Pancreas (tissue), 10 donors: ENCODE data around the gene TFIP11. TPM values are rescaled to one million over a fixed set of nuclear protein-coding genes. Genes with fewer than 3 reads are reported as not detected.

Source experiments
- ATAC-seq, 4 donors: fragments of 200-7000 bp; cut with Tn5 transposase; one replicate each; pipeline versions ENCODE4 v1.8.0 to v1.9.1; 2020; ENCODE audit warnings: mild to moderate bottlenecking in 4 of 4, moderate library complexity in 4 of 4
- DNase-seq, 6 donors: peaks; one replicate each; pipeline ENCODE4 v3.0.0-alpha.2; 2020
- FAIRE-seq: peaks from 2 replicates; lab custom pipeline; 2012; peaks lifted over from hg19 to GRCh38; lab: Jason Lieb, UNC
- H3K27ac ChIP-seq, 4 donors: fragments of 200-600 bp; sonication (generic); 1 replicate in 3 of 4; 2 replicates in 1 of 4; pipeline versions ENCODE4 v1.5.0 to v1.8.0; 2020
- H3K27me3 ChIP-seq, 4 donors: fragments of 200-600 bp; one replicate each; pipeline ENCODE4 v1.8.0; 2021
- H3K36me3 ChIP-seq, 3 donors: fragments of 200-600 bp; sonication (generic) in 1 of 3; one replicate each; pipeline versions ENCODE4 v1.5.0 to v1.8.0; 2020 to 2021
- H3K4me1 ChIP-seq, 3 donors: fragments of 200-600 bp; one replicate each; pipeline ENCODE4 v1.8.0; 2021
- H3K4me3 ChIP-seq, 4 donors: fragments of 200-600 bp; sonication (generic) in 2 of 4; one replicate each; pipeline versions ENCODE4 v1.5.0 to v1.8.0; 2020 to 2021
- H3K9me3 ChIP-seq, 4 donors: fragments of 200-600 bp; one replicate each; pipeline ENCODE4 v1.8.0; 2021
- CTCF ChIP-seq, 4 donors: fragments of 200-600 bp; sonication (generic) in 3 of 4; IDR thresholded peaks; one replicate each; pipeline versions ENCODE4 v1.5.0 to v1.8.0; 2021; ENCODE audit warnings: antibody characterized with exemption in 4 of 4
- WGBS, 2 donors: extraction: QIAGEN DNeasy Blood & Tissue Kit; methylation state at CpG; one replicate each; pipeline ENCODE4 v1.1.7; 2013; 5-methylcytosine and 5-hydroxymethylcytosine counted together
- intact Hi-C, 3 donors: fragments of 100-400 bp; cut with DNase I; formaldehyde crosslinking; loops; one replicate each; pipeline versions ENCODE4 v1.11.1 to v1.14.2; 2022
- microRNA-seq, 2 donors: library from miRNA; unstranded; fragments of <30 nt; microRNA quantifications; one replicate each; pipeline versions ENCODE4 to v1.1.0, GENCODE V29; 2019 to 2020
- polyA plus RNA-seq, 2 donors: library from polyadenylated mRNA; stranded (reverse); fragments of 200-250 nt; gene quantifications; one replicate each; pipeline ENCODE4 v1.2.3, GENCODE V29; 2013
- total RNA-seq, 6 donors: library from RNA; stranded (reverse); fragmentation: NEBNext Ultra II Directional in 4 of 6; extraction: Animal tissue kit (Norgen Biotek cat#: 25700) in 4 of 6; gene quantifications; one replicate each; pipeline versions ENCODE4 v1.2.1 to v1.2.4, GENCODE V29; 2021 to 2023
- donor health status: healthy with polysubstance abuse.
- donor health status: DM: no; HTN: no; CAD: no; lungs with moderate emphysema.
- donor health status: DM: no; HTN: no; CAD: no.
- donor health status: control.
- donor health status: control.
- donor health status: Bipolar disorder and iron deficiency.
- donor health status: DM: yes; HTN: yes; CAD: no.
- donor health status: DM: no; HTN: no; CAD: no.
- donor health status: DM: no; HTN: no; CAD: no.
- donor health status: DM: yes; HTN: yes; CAD: no.

TFIP11 gene
- total and polyA plus RNA-seq, 8 donors: 11.0 to 26.7 (median 17.6) TPM

DNA sequence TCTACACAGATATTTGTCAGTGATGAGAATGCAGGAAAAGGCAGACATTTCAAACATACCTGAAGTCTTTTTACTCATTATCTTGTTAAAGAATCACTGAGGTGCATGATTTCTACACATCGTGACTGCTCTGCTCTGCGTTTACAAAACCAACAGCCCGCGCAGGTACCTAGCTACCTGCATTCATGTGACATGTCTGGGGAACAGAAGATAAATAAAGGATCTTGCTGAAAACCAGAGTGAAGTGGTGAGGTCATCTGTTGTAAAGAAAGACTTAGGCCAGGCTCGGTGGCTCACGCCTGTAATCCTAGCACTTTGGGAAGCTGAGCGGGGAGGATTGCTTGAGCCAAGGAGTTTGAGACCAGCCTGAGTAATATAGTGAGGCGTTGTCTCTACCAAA, 67.5 kb downstream of the TFIP11 start:
- no peak for DNase-seq
- intact Hi-C loops: no loop called here
- FAIRE-seq: no peak
- TF ChIP-seq CTCF (IDR thresholded peaks at IDR 0.05): no peak
- H3K27ac ChIP-seq: no peak overlapping the region
- no peaks in the 10 kb centered on the region for H3K4me1 ChIP-seq
- ATAC-seq: peak in 2 of 4 donors; percentile 37 to 38
- no peaks in the 10 kb centered on the region for H3K36me3 ChIP-seq
- H3K4me3 ChIP-seq: no peak overlapping the region
- WGBS, 2 donors: 79 to 80% methylated on average over 8 of the region's 8 CpGs
- H3K9me3 ChIP-seq: no peaks in the 10 kb centered on the region
- H3K27me3 ChIP-seq: no peaks in the 10 kb centered on the region

- FAIRE-seq: no peak
Observed at GRCh38 chr22:26443901-26444690, 68.2 kb downstream of the TFIP11 start.

DNA sequence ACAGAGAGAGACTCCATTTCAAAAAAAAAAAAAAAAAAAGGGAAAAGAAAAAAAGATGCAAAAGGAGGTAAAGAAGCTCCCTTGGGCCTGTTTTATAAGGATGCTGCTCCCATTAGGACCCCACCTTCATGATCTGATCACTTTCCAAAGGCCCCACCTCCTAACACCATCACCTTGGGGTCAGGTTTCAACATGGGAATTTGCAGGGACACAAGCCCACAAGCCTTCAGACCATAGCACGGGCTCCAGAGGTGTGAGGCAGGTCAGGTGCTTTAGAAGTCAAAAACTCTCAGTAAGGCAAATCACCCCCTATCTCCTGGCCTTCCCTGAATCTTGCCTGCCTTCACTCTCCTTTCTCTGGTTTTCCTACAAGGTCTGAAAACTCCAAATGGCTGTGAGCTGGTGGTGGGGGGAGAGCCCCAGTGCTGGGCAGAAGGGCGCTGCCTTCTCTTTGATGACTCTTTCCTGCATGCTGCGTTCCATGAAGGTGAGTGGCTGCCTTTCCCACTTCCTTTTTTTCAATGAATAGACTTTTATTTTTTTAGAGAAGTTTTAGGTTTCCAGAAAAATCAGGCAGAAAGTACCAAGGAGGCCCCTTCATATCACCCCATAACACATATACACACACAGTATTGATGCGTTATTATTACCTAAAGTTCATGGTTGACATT, 70.1 kb downstream of the TFIP11 start:
- no peak for ATAC-seq
- intact Hi-C loops: no loop called here
- no peaks in the 10 kb centered on the region for H3K36me3 ChIP-seq
- no peak overlapping the region for H3K4me3 ChIP-seq
- no peaks in the 10 kb centered on the region for H3K4me1 ChIP-seq
- no peaks in the 10 kb centered on the region for H3K27me3 ChIP-seq
- no peak for FAIRE-seq
- H3K27ac ChIP-seq: no peak overlapping the region
- WGBS, 2 donors: 86 to 89% methylated on average over 4 of the region's 4 CpGs
- no peak for TF ChIP-seq CTCF (IDR thresholded peaks at IDR 0.05)
- DNase-seq: no peak
- no peaks in the 10 kb centered on the region for H3K9me3 ChIP-seq

More at GRCh38 chr22:26443901-26444690, 68.2 kb downstream of the TFIP11 start:
- H3K27me3 ChIP-seq: no peaks in the 10 kb centered on the region
- no peaks in the 10 kb centered on the region for H3K36me3 ChIP-seq
- no peaks in the 10 kb centered on the region for H3K9me3 ChIP-seq
- intact Hi-C loops: no loop called here
- no peaks in the 10 kb centered on the region for H3K4me1 ChIP-seq
- WGBS, 2 donors: 82 to 86% methylated on average over 16 of the region's 16 CpGs
- no peak for TF ChIP-seq CTCF (IDR thresholded peaks at IDR 0.05)
- H3K27ac ChIP-seq: no peak overlapping the region
- DNase-seq (no peak), ATAC-seq (no peak)
- no peak overlapping the region for H3K4me3 ChIP-seq

Small RNA genes lying within 50 kb of the gene (microRNA-seq; reads per million reads assigned to microRNA genes)
- gene MIR548J: 8.1 to 22.4 reads per million in 2 donors

Other genes starting within 250 kb of the TFIP11 start
- gene ASPHD2, start 83.2 kb downstream of the TFIP11 start, total RNA-seq: under 1 TPM; 0.14 to 0.75 (median 0.27) TPM
- under 1 TPM; 0.23 to 0.33 TPM for gene ASPHD2, start 83.2 kb downstream of the TFIP11 start, polyA plus RNA-seq
- 10 to 100 TPM; 14.4 to 24.7 (median 19.6) TPM for gene HPS4, start 28.7 kb downstream of the TFIP11 start, total RNA-seq
- gene HPS4, start 28.7 kb downstream of the TFIP11 start, polyA plus RNA-seq: 10 to 100 TPM; 20.5 to 29.5 TPM
- 10 to 100 TPM in 4 of 6 donors, 1 to 10 TPM in 2; 9.5 to 13.6 (median 10.8) TPM for gene SRRD, start 28.6 kb downstream of the TFIP11 start, total RNA-seq
- 10 to 100 TPM in 1 of 2 donors, 1 to 10 TPM in 1; 6.3 to 11.2 TPM for gene SRRD, start 28.6 kb downstream of the TFIP11 start, polyA plus RNA-seq
- 100 to 1,000 TPM; 156 to 534 (median 212) TPM for gene TPST2, start 77.7 kb upstream of the TFIP11 start, total RNA-seq
- gene TPST2, start 77.7 kb upstream of the TFIP11 start, polyA plus RNA-seq: 100 to 1,000 TPM in 1 of 2 donors, 10 to 100 TPM in 1; 91.4 to 135 TPM
- gene CRYBB1, start 105.6 kb upstream of the TFIP11 start, total RNA-seq: under 1 TPM in 3 of 6 donors, not detected in 3; 0.20 to 0.66 (median 0.34) TPM
- gene CRYBB1, start 105.6 kb upstream of the TFIP11 start, polyA plus RNA-seq: under 1 TPM; 0.14 to 0.38 TPM
- gene CRYBA4, start 109.5 kb upstream of the TFIP11 start, total RNA-seq: under 1 TPM in 1 of 6 donors, not detected in 5; 0.19 TPM
- not detected for gene CRYBA4, start 109.5 kb upstream of the TFIP11 start, polyA plus RNA-seq
- under 1 TPM; 0.35 to 0.78 (median 0.60) TPM for gene MIAT, start 145.1 kb upstream of the TFIP11 start, total RNA-seq
- under 1 TPM; 0.28 to 0.42 TPM for gene MIAT, start 145.1 kb upstream of the TFIP11 start, polyA plus RNA-seq